ENCODE results near the gene STAMBP. TPM values are rescaled to one million over a fixed set of nuclear protein-coding genes. Genes with fewer than 3 reads are reported as not detected.
A peak's percentile ranks its signal among the peaks of the same experiment; 100 is the strongest.
"Not testable (repeated sequence)": the region's sequence is repeated elsewhere in the genome, so short reads cannot be mapped to it uniquely, and the experiment has no call there.

STAMBP gene
- total RNA-seq, 2 donors from 2014 or later: 31.1 to 33.5 TPM

- peak; percentile 95 for ATAC-seq
- intact Hi-C loops (cut with DNase I): no loop called here
- peak; percentile 77 for DNase-seq
Measured at GRCh38 chr2:73870084-73870483, 41.3 kb downstream of the STAMBP start.

- DNase-seq (no peak), ATAC-seq (peak in 1 of 2 donors; percentile 47)
- intact Hi-C loops (cut with DNase I): no loop called here
Measured at GRCh38 chr2:73877071-73877802, 48.5 kb downstream of the STAMBP start.

DNA sequence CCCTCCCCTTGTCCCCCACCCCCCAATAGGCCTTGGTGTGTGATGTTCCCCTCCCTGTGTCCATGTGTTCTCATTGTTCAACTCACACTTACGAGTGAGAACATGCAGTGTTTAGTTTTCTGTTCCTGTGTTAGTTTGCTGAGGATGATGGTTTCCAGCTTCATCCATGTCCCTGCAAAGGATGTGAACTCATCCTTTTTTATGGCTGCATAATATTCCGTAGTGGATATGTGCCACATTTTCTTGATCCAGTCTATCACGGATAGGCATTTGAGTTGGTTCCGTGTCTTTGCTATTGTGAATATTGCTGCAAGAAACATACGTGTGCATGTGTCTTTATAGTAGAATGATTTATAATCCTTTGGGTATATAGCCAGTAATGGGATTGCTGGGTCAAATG is 49.2 kb downstream of the STAMBP start:
- intact Hi-C loops (cut with DNase I); ATAC-seq; DNase-seq: not testable (repeated sequence)

DNA sequence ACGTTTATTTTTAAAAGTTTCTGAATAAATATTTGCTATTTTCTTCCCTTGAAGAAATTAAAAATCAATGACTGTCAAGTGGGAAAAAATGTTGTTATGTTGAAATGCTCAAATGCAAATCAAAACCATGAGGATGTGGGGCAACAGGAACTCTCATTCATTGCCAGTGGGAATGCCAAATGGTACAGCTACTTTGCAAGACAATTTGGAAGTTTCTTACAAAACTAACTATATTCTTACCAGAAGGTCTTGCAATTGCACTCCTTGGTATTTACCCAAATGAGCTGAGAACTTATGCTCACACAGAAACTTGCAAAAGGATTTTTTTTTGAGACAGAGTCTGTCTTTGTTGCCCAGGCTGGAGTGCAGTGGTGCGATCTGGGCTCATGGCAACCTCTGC is 56.6 kb downstream of the STAMBP start:
- ATAC-seq: no peak
- no peak for DNase-seq
- intact Hi-C loops (cut with DNase I): no loop called here

DNA sequence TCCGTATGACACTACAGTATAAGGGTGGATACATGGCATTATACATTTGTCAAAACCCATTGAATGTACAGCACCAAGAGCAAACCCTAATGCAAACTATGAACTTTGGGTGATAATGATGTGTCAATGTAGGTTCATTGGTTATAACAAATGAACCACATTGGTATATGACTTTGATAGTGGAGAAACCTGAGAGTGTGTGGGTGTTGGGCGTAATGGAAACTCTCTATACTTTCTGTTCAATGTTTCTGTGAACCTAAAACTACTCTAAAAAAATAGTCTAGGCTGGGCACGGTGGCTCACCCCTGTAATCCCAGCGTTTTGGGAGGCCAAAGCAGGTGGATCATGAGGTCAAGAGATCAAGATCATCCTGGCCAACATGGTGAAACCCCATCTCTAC is 57.6 kb downstream of the STAMBP start:
- intact Hi-C loops (cut with DNase I): no loop called here
- no peak for DNase-seq
- ATAC-seq: no peak

DNA sequence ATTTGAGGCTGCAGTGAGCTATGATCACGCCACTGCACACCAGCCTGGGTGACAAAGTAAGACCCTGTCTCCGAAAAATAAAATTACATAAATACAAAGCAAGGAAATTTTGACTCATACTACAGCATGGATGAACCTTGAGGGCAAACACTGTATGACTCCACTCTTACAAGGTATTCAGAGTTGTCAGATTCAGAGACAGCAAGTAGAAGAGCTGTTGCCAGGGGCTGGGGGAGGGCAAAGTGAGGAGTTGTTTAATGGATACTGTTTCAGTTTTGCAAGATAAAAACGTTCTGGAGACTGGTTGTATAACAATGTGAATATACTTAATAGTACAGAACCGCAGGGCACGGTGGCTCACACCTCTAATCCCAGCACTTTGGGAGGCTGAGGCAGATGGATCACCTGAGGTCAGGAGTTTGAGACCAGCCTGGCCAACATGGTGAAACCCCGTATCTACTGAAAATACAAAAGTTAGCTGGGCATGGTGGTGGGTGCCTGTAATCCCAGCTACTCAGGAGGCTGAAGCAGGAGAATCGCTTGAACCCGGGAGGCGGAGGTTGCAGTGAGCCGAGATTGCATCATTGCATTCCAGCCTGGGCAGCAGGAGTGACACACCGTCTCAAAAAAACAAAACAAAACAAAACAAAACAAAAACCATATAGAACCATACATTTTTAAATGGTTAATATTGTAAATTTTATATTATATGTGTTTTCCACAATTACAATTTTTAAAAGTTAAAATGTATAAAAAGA is 59.0 kb downstream of the STAMBP start:
- intact Hi-C loops (cut with DNase I); ATAC-seq; DNase-seq: not testable (repeated sequence)

DNA sequence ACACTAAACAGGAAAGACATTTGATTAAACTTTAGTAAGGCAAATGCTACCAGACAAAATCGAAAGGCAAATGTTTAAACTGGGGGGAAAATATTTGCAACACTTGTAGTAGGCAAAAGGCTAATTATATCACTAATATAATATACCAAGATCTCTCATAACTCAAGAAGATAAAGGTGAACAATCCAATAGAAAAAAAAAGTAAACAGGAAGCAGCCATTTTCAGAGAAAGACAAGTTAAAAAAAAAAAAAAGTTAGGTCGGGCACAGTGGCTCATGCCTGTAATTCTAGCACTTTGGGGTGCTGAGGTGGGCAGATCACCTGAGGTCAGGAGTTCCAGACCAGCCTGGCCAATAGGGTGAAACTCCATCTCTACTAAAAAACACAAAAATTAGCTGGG is 59.6 kb downstream of the STAMBP start:
- intact Hi-C loops (cut with DNase I): no loop called here
- ATAC-seq: no peak
- DNase-seq: no peak

GRCh38 chr2:73889206-73889605 is 60.4 kb downstream of the STAMBP start:
- DNase-seq (no peak), ATAC-seq (no peak)
- intact Hi-C loops (cut with DNase I): no loop called here

- DNase-seq (no peak), ATAC-seq (no peak)
- intact Hi-C loops (cut with DNase I): no loop called here
Measured at GRCh38 chr2:73890301-73891092, 61.7 kb downstream of the STAMBP start.

- intact Hi-C loops (cut with DNase I): no loop called here
- ATAC-seq (no peak), DNase-seq (no peak)
Measured at GRCh38 chr2:73891276-73891901, 62.6 kb downstream of the STAMBP start.

DNA sequence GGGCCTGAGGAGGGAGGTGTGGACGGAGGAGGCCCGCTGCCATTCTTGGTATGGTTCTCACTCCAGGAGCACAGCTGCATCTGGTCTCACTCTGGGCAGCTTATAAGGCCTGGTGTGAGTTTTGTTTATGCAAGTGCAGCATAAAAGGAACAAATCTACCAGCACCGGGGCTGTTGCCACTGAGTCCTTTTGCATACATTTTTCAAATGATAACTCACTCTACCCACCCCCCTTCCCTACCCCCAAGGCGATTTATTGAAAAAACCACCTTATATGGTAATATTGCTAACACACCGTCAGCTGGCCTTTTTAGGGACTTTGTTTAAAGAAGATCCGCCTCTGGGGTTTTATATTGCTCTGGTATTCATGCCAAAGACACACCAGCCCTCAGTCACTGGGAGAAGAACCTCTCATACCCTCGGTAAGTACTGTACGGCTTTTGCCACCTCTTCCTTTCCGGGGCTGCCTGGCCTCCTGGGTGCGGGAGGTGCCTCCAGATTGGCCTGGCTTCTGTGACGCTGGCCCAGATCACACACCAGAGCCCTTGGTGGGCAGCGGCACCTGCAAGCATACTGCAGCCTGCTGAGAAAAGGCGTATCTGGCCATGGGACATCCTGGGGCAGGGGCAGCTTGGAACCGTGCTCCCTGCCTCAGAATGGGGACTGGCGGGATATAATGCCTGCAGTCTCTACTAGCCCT is 64.0 kb downstream of the STAMBP start, which contains the start of gene ACTG2:
Gene ACTG2 (plus strand): TSS at position 378 of the 699 bp plus-strand sequence. CDS start 8,304 bp downstream, outside the sequence.
- ATAC-seq (peak in 1 of 2 donors; percentile 12), DNase-seq (no peak)
- intact Hi-C loops (cut with DNase I): no loop called here

- DNase-seq: no peak
- no peak for ATAC-seq
- intact Hi-C loops (cut with DNase I): no loop called here
Measured at GRCh38 chr2:73893764-73894474, 65.2 kb downstream of the STAMBP start.

- ATAC-seq: no peak
- no peak for DNase-seq
- intact Hi-C loops (cut with DNase I): no loop called here
Measured at GRCh38 chr2:73894475-73894850, 65.7 kb downstream of the STAMBP start.

DNA sequence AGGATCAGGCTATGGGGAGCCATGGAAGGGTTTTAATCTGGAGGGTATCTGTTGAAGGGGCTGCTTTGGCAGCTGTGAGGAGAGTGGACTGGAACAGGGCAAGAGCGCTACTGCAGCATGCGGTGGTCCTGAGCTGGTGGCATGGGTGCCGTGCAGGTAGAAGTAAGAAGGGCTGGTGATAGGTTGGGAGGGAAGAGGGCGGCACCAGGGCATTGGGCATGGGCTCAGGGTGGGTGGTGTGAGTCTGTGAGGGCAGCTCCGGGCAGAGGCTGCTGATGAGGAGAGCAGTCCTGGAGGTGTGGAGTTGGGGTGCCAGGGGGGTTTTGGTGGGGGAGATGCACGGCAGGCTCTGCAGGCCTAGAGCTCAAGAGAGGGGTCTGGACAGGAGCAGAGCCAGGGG is 66.1 kb downstream of the STAMBP start:
- DNase-seq (no peak), ATAC-seq (no peak)
- intact Hi-C loops (cut with DNase I): no loop called here

DNA sequence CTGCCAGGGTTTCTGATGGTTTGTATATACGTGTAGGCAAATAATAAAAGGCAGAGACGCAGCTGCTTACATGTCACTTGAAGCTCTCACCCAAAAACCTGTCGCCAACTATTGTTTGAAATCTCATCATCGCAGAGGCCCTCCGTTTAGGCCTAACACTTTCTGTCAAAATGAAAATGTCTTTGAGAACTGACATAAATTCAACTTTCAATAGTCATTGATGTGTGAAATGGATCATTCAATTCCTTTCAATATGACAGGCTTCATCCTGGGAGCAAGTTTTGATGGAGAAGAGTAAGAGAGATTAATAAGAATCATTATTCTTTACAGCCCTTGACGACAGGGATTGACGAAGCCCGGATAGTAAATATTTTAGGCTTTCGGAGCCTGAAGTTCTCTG is 66.7 kb downstream of the STAMBP start:
- no peak for DNase-seq
- intact Hi-C loops (cut with DNase I): no loop called here
- no peak for ATAC-seq

DNA sequence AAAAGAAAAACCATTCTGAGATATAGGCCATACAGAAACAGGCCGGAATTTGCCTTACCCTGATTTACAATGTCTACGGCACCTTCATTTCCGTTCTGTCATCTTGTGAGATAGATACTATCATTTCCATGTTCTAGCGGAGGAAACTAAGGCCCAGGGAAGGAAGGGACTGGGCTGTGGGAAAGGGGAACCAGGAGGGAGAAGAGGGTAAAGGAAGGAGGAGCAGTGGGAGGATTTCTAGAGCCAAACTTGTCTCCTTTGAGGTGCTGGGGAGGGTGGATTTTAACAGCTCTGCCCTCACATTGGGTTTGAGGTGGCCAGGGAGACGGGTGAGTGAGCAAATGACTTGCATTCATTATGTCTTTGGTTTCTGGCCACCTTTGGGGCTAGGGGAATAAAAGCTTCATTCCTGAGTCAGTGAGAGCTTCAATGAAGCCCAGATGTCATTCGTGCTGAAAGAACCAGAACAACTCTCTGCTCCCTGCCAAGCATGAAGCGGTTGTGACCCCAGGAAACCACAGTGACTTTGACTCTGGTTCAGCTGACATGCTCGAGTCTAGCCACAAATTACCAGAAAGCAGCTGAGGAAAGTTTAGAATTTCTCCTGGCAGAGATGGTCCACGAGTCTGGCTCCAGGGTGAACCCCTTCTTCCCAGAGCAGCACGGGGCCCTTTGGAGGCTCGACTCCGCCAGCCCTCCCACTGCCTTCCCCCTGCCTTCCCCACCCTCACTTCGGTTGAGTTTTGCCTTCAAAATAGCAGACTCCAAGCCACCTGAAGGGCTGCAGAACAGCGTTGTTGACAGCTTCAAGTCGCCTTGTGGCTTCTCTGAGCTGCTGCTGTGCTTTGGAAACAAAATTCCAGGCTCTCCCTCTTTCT is 67.8 kb downstream of the STAMBP start:
- peak; percentile 71 to 74 for ATAC-seq
- intact Hi-C loops (cut with DNase I): no loop called here
- DNase-seq: no peak

DNA sequence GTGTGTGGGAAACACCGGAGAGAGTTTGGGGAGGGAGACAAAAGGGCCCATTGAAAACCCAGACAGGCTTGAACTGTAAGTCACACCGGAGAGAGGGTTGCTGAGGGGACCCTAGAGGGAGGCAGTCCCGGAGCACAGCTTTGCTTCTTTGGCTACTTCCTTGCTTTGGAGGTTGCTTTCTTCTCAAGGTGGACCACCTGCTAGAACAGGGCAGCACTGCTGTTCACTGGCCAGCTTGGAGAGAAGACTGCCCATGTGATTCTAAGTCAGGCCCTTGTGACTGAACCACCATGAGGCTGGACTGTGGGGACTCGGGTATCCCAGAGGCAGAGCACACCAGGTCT is 68.5 kb downstream of the STAMBP start:
- no peak for ATAC-seq
- intact Hi-C loops (cut with DNase I): no loop called here
- no peak for DNase-seq
